HG03060 (cell line): ENCODE measurements around the gene UGT1A3.
"Not testable (repeated sequence)": the region's sequence is repeated elsewhere in the genome, so short reads cannot be mapped to it uniquely, and the experiment has no call there.

Experiments used
- ATAC-seq: cut with Tn5 transposase; IDR thresholded peaks from one replicate; pipeline ENCODE4 v1.9.1; 2021; ENCODE audit warnings: low read depth, moderate number of reproducible peaks; ENCODE audit not compliant: unreplicated experiment

The UGT1A3 gene

GRCh38 chr2:233728723-233729301 lies at the start of gene UGT1A3:
Gene UGT1A3, plus strand, starts transcription at chr2:233729042. Its CDS starts 85 bp downstream, at chr2:233729127.
- no peak for ATAC-seq

- no peak for ATAC-seq
Observed at GRCh38 chr2:233679196-233679595, 49.6 kb upstream of the UGT1A3 start.

- ATAC-seq, result no peak
Observed at GRCh38 chr2:233680361-233681045, 48.3 kb upstream of the UGT1A3 start.

- no peak for ATAC-seq
Observed at GRCh38 chr2:233681521-233682099, 47.2 kb upstream of the UGT1A3 start, which contains the start of gene UGT1A7. Gene UGT1A7, plus strand, starts transcription at chr2:233681901. Its CDS starts 37 bp downstream, at chr2:233681938.

GRCh38 chr2:233684640-233685039 lies 44.2 kb upstream of the UGT1A3 start:
- ATAC-seq, result no peak

- no peak for ATAC-seq
Observed at GRCh38 chr2:233686928-233687327, 41.9 kb upstream of the UGT1A3 start.

- ATAC-seq, result no peak
Observed at GRCh38 chr2:233688341-233688740, 40.5 kb upstream of the UGT1A3 start.

- no peak for ATAC-seq
Observed at GRCh38 chr2:233689031-233689430, 39.8 kb upstream of the UGT1A3 start.

GRCh38 chr2:233689501-233689900 lies 39.3 kb upstream of the UGT1A3 start:
- ATAC-seq, result no peak

GRCh38 chr2:233690444-233690843 lies 38.4 kb upstream of the UGT1A3 start:
- no peak for ATAC-seq

GRCh38 chr2:233691443-233692433 lies 37.1 kb upstream of the UGT1A3 start:
- ATAC-seq, result no peak

- no peak for ATAC-seq
Observed at GRCh38 chr2:233692648-233693047, 36.2 kb upstream of the UGT1A3 start, which contains the start of gene UGT1A6. Gene UGT1A6, plus strand, starts transcription at chr2:233692890. Its CDS starts 115 bp downstream, at chr2:233693005.

- no peak for ATAC-seq
Observed at GRCh38 chr2:233693963-233694362, 34.9 kb upstream of the UGT1A3 start.

GRCh38 chr2:233698740-233699139 lies 30.1 kb upstream of the UGT1A3 start:
- no peak for ATAC-seq

- no peak for ATAC-seq
Observed at GRCh38 chr2:233699424-233700027, 29.3 kb upstream of the UGT1A3 start.

- ATAC-seq, result no peak
Observed at GRCh38 chr2:233700028-233700635, 28.7 kb upstream of the UGT1A3 start.

- ATAC-seq, result not testable (repeated sequence)
Observed at GRCh38 chr2:233700842-233701241, 28.0 kb upstream of the UGT1A3 start.

GRCh38 chr2:233702238-233702637 lies 26.6 kb upstream of the UGT1A3 start:
- ATAC-seq, result no peak

- no peak for ATAC-seq
Observed at GRCh38 chr2:233705911-233706506, 22.8 kb upstream of the UGT1A3 start.
